Nephron (organoid): ENCODE results near the gene PRKAG2.

Experiments
- H3K27ac Mint-ChIP-seq, 3 experiments: 2 replicates each; pipeline ENCODE4 v1.8.0; 2020; ENCODE audit warnings: mixed read lengths in 3 of 3, mild to moderate bottlenecking in 2 of 3, moderate library complexity in 1 of 3
- H3K27me3 Mint-ChIP-seq: 2 replicates; pipeline ENCODE4 v1.8.0; 2021; ENCODE audit warnings: low read depth, mild to moderate bottlenecking, moderate library complexity, mixed read lengths
- H3K36me3 Mint-ChIP-seq: 2 replicates; pipeline ENCODE4 v1.8.0; 2020; ENCODE audit warnings: low read depth, mixed read lengths
- H3K4me1 Mint-ChIP-seq: 2 replicates; pipeline ENCODE4 v1.8.0; 2020; ENCODE audit warnings: mixed read lengths
- H3K4me3 Mint-ChIP-seq, 3 experiments: 2 replicates each; pipeline ENCODE4 v1.8.0; 2020; ENCODE audit warnings: mild to moderate bottlenecking in 3 of 3, mixed read lengths in 3 of 3, moderate library complexity in 2 of 3
- H3K9me3 Mint-ChIP-seq: 2 replicates; pipeline ENCODE4 v1.8.0; 2020; ENCODE audit warnings: mixed read lengths
- TF ChIP-seq, protein P1 (sequence below), 3 experiments: fragments of 200-600 bp; sonication (generic); IDR thresholded peaks; one replicate each; pipeline ENCODE4 v1.5.0; 2021; ENCODE audit warnings: antibody characterized with exemption in 3 of 3; ENCODE audit not compliant: unreplicated experiment in 3 of 3

Gene PRKAG2

GRCh38 chr7:151682831-151683614, 193.9 kb downstream of the PRKAG2 start:
- Mint-ChIP-seq H3K27me3 (peaks cover 20% of the 10 kb centered on the region), H3K9me3 (no peaks in the 10 kb centered on the region), H3K4me3 (no peak overlapping the region), H3K36me3 (no peaks in the 10 kb centered on the region), H3K27ac (peak overlapping the region in 2 of 3 experiments; percentile 27 to 37), H3K4me1 (peaks cover 16% of the 10 kb centered on the region)
- TF ChIP-seq, protein P1, sequence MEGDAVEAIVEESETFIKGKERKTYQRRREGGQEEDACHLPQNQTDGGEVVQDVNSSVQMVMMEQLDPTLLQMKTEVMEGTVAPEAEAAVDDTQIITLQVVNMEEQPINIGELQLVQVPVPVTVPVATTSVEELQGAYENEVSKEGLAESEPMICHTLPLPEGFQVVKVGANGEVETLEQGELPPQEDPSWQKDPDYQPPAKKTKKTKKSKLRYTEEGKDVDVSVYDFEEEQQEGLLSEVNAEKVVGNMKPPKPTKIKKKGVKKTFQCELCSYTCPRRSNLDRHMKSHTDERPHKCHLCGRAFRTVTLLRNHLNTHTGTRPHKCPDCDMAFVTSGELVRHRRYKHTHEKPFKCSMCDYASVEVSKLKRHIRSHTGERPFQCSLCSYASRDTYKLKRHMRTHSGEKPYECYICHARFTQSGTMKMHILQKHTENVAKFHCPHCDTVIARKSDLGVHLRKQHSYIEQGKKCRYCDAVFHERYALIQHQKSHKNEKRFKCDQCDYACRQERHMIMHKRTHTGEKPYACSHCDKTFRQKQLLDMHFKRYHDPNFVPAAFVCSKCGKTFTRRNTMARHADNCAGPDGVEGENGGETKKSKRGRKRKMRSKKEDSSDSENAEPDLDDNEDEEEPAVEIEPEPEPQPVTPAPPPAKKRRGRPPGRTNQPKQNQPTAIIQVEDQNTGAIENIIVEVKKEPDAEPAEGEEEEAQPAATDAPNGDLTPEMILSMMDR (IDR thresholded peaks at IDR 0.05; ENCODE audit: unreplicated experiment in 3 of 3) = no peak

DNA sequence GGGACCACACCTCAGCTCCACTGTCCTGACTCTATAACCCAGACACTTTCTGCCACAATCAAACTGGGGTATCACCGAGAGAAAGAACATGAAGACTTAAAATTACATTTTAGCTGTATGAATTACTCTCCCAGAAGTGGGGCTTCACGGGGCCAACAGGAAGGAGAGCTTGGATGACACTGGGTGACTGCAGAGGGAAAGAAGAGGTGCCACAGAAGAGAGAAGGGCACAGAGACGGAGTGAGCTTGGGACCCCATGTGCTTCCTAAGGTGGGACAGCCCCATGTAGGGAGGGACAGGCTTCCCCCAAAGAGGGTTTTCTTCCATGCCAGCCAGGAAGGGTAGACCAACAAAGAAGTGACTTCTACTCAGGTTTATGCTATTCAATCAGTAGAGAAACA, 195.2 kb downstream of the PRKAG2 start:
- H3K27me3 Mint-ChIP-seq = peaks cover 20% of the 10 kb centered on the region
- no peak overlapping the region for H3K27ac Mint-ChIP-seq
- H3K36me3 Mint-ChIP-seq = no peaks in the 10 kb centered on the region
- TF ChIP-seq, protein P1 (IDR thresholded peaks at IDR 0.05; ENCODE audit: unreplicated experiment in 3 of 3) = no peak
- no peaks in the 10 kb centered on the region for H3K9me3 Mint-ChIP-seq
- H3K4me3 Mint-ChIP-seq = no peak overlapping the region
- peaks cover 6% of the 10 kb centered on the region for H3K4me1 Mint-ChIP-seq

DNA sequence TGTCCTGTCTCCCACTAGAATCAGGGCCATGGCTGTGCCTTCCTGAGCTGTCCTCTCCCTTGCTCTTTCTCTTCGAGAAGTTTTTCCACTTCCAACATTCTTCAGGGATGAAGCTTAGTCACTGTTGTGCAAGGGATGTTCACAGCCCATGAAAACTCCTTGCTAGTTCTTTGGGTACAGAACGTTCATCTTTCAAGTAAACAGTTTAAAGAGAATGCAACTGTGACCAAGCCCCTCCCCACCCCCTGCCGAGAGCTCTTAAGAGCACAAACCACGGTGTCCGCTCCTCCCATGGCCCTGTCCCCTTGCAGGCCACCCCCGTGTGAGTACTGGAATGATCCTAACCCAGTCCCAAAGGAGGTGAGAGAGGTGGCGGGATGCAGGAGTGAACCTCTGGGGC, 196.1 kb downstream of the PRKAG2 start:
- Mint-ChIP-seq H3K4me3 (no peak overlapping the region), H3K4me1 (no peaks in the 10 kb centered on the region), H3K9me3 (no peaks in the 10 kb centered on the region), H3K27me3 (peaks cover 16% of the 10 kb centered on the region), H3K27ac (no peak overlapping the region), H3K36me3 (no peaks in the 10 kb centered on the region)
- TF ChIP-seq, protein P1 (IDR thresholded peaks at IDR 0.05; ENCODE audit: unreplicated experiment in 3 of 3) = no peak

GRCh38 chr7:151679881-151680612, 196.9 kb downstream of the PRKAG2 start:
- peaks cover 18% of the 10 kb centered on the region for H3K27me3 Mint-ChIP-seq

DNA sequence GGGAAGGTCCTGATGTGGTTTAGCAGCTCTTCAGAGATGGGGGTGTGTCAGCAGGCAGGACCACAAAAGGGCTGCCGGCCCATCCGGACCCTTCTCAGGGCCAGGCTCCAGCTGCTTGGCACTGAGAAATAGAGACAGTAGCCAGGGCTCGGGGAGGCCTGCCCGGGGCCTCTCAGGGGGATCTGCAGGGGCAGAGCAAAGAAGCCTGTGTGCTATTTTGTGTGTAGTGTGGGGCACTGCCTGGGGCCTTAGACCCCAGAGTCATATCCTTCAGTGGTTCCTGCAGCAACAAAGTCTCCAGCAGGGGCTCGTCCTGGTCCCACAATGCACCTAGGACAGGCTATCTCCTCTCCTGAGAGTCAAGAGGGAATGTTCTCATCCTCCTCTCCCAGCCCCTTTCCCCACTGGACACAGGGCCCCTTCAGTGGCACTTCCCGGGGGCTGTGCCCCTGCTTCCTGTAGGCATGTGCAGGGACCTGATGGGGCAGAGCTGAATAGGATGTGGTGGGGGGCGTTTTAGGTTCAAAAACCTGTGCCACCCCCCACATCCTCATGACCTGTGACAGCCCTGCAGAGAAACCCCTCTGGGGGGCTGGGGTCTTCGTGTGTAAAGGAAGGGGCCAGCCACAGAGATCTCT, 197.7 kb downstream of the PRKAG2 start:
- no peaks in the 10 kb centered on the region for H3K9me3 Mint-ChIP-seq
- H3K4me3 Mint-ChIP-seq = no peak overlapping the region
- TF ChIP-seq, protein P1 (IDR thresholded peaks at IDR 0.05; ENCODE audit: unreplicated experiment in 3 of 3) = no peak
- H3K27me3 Mint-ChIP-seq = peaks cover 20% of the 10 kb centered on the region
- no peaks in the 10 kb centered on the region for H3K36me3 Mint-ChIP-seq
- H3K4me1 Mint-ChIP-seq = no peaks in the 10 kb centered on the region
- H3K27ac Mint-ChIP-seq = no peak overlapping the region

More at GRCh38 chr7:151679881-151680612, 196.9 kb downstream of the PRKAG2 start:
- TF ChIP-seq, protein P1 (IDR thresholded peaks at IDR 0.05; ENCODE audit: unreplicated experiment in 3 of 3) = no peak
- no peaks in the 10 kb centered on the region for H3K9me3 Mint-ChIP-seq
- H3K27ac Mint-ChIP-seq = no peak overlapping the region
- no peaks in the 10 kb centered on the region for H3K36me3 Mint-ChIP-seq
- H3K4me1 Mint-ChIP-seq = no peaks in the 10 kb centered on the region
- H3K4me3 Mint-ChIP-seq = no peak overlapping the region
